ENCODE data around the gene TRIM33.
A peak's percentile ranks its signal among the peaks of the same experiment; 100 is the strongest.

Gene TRIM33

DNA sequence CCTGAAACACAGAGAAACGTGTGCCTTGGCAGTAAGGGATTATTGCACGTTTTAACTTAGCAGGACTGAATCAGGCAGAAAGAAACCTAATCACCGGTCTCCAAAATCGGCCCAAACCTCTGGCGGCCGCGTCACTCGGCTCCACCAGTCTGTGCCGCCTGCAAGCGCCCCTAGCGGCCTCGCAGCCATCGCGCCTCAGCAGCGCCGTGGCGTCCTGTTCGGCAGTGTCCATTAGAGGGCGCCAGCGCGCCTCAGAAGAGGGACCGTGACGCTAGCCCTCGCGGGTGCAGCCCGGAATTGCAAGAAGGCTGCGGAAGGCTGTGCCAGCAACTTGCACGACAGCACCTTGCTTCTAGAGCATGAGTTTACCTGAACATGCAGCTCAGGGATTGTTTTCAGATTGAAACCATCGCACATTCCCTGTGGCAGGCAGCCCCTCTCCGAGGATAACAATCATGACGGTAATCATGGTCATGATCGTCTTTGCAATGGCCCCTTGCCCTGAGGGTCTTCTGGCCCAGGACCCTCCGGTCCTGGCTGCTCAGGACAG lies 164.4 kb downstream of the TRIM33 start:
- DNase-seq, result peak; percentile 90

- DNase-seq, result no peak
These were observed 165.0 kb downstream of the TRIM33 start for GRCh38 chr1:114345930-114346479.

- DNase-seq, result no peak
These were observed 166.3 kb downstream of the TRIM33 start for GRCh38 chr1:114344656-114345055.
